HG03175 (cell line): ENCODE results near the gene TRIM7.
"Not testable (repeated sequence)": the region's sequence is repeated elsewhere in the genome, so short reads cannot be mapped to it uniquely, and the experiment has no call there.

ENCODE experiments used
- ATAC-seq: cut with Tn5 transposase; IDR thresholded peaks from one replicate; pipeline ENCODE4 v1.9.1; 2021; ENCODE audit warnings: mild to moderate bottlenecking, moderate library complexity; ENCODE audit not compliant: unreplicated experiment

TRIM7 gene

DNA sequence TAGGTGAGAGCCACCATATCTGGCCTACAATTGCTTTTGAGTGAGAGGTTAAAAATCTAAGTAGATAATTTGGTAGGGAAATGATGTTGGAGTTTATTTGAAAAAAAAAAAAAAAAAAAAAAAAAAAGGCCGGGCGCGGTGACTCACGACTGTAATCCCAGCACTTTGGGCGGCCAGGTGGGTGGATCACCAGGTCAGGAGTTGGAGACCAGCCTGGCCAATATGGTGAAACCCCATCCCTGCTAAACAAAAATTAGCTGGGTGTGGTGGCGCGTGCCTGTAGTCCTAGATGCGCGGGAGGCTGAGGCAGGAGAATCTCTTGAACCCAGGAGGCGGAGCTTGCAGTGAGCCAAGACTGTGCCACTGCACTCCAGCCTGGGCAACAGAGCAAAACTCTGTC, 9.3 kb upstream of the TRIM7 start:
- not testable (repeated sequence) for ATAC-seq

DNA sequence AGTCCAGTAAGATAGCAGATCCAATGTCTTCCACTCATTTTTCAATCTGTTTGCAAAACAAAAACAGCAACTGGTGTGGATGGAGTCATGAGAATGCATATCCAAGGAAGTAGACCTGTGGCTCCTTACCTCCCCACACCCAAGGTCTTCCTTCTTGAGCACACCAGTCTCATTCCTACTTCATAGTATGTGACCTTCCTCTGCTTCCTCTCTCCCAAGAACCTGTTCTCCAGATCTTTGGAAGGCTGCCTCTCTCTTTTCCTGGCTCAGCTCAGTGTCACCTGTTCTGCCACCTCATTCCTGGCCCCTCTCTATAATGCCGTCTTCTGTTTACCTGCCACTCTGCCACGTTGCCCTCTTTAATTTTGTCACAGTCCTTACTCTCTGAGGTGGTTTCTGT, 7.9 kb upstream of the TRIM7 start:
- ATAC-seq: no peak

- ATAC-seq: no peak
Measured at GRCh38 chr5:181212080-181212479, 7.1 kb upstream of the TRIM7 start.

DNA sequence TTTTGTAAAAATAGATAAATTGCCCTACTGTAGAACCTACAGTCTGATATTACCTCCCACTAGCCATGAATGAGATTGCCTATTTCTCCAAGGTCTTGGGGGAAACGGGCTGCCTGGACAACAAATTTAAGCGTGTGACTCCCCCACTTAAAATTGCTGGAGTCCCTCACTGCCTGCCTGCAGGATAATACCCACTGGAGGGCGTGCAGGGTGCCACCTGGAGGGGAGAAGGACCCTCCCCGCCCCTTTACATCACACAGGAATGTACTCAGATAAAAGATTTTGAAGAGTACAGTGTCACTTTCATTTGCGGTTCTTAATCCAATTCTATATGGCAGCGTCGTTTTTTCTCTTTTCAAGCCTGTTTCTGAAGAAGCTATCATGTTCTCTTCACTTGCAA, 6.2 kb upstream of the TRIM7 start:
- no peak for ATAC-seq

DNA sequence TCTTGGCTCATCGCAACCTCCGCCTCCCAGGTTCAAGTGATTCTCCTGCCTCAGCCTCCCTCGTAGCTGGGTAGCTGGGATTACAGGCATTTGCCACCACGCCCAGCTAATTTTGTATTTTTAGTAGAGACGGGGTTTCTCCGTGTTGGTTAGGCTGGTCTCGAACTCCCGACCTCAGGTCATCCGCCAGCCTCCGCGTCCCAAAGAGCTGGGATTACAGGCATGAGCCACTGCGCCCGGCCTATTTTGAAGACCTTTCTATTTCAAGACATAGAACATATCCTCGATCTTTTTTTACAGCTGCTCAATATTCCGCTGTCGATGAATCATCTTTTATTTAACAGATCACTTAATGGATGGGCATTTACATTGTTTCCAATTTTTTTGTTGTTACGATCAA, 5.7 kb upstream of the TRIM7 start:
- ATAC-seq: not testable (repeated sequence)

DNA sequence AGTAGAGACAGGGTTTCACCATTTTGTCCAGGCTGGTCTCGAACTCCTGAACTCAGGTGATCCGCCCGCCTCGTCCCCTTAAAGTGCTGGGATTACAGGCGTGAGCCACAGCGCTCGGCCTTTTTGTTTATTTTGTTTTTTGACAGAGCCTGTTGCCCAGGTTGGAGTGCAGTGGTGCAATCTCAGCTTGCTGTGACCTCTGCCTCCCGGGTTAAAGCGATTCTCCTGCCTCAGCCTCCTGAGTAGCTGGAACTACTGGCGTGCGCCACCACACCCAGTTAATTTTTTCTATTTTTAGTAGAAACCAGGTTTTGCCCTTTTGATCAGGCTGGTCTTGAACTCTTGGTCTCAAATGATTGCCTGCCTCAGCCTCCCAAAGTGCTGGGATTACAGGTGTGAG, 5.2 kb upstream of the TRIM7 start:
- not testable (repeated sequence) for ATAC-seq

GRCh38 chr5:181209006-181209405, 4.0 kb upstream of the TRIM7 start:
- ATAC-seq: not testable (repeated sequence)

GRCh38 chr5:181207960-181208253, 2.9 kb upstream of the TRIM7 start:
- ATAC-seq: no peak

- ATAC-seq: peak; percentile 24
Measured at GRCh38 chr5:181207214-181207959, 2.4 kb upstream of the TRIM7 start.

- no peak for ATAC-seq
Measured at GRCh38 chr5:181205761-181206649, 1.0 kb upstream of the TRIM7 start.

DNA sequence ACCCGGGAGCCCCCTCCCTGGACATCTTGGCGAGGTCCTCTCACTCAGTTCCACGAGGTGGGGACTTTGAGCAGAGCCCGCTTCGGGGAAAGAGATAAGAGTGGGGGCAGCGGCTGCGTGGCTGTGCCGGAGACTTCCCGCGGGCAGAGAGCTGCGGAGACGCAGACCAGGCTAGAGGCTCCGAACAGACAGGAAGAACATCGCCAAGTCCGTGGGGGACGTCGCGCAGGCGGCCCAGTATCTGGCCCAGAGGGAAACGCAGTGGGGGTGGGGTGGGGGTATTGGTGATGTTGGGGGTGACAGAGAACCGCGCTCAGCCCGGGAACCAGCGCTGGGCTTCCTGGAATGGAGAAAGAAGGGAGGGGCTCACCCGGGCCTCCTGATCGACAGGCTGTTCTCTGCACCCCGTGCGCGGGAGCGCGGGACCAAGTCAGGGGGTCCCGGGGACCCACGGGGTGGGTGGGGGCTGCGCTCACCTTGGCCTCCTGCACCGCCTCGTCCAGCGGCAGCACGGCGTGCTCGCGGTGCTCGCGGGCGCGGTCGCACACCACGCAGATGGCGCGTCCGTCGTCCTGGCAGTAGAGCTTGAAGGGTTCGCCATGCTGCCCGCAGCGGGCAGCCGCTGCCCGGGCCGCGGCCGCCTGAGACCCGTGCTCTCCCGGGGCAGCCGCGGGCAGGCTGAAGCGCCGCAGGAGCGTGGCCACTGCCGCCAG, 727 bp downstream of the TRIM7 start:
- no peak for ATAC-seq

- ATAC-seq: no peak
Measured at GRCh38 chr5:181203777-181204112, 1.3 kb downstream of the TRIM7 start.

DNA sequence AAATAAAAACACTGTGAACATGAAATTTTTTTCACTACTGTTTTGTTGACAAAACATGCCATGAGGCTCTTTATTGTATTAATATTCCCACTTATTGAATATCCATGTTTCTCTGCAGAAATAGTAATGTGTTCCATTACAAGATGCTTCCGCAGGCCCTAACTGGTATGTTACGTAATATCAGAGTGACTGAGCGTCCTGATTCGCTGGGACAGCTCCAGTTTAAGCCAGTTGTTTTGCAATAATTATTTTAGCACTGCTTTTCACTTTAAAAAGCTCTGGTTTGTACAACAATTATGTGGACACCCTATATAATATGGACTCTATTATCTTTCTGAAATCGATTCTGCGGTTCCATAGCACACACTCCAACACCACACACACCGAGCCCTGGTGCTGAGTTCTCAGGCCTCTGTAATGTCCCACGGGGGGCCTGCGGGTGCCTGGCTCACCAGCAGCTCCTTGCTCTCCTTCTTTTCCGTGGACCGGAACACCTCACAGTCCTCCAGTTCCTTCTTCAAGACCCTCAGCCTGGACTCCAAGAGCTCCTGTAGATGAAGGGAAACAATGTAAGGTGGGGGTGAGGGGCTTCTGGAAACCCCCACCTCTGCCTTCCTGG, 1.8 kb downstream of the TRIM7 start:
- ATAC-seq: no peak

DNA sequence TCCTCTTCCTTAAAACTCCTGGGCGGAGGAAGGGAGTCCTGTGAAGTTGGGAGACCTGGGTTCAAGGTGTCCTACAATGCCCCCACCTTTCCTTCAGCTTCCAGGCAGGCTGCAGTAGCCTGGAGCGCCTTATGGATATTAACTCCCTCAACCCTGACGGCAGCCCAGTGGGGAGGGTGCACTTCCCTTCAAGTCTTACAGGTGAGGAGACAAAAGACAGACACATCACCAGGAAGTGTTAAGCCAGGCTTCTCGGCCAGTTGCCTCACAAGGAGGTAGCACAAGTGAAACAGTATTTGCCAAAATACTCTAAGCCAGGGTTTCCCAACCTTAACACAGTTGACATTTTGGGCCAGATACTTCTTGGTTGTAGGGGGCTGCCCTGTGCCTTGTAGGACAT, 4.2 kb downstream of the TRIM7 start:
- no peak for ATAC-seq

GRCh38 chr5:181199881-181200638, 4.9 kb downstream of the TRIM7 start:
- ATAC-seq: no peak

- peak; percentile 82 for ATAC-seq
Measured at GRCh38 chr5:181198905-181199519, 6.0 kb downstream of the TRIM7 start.

GRCh38 chr5:181198106-181198685, 6.8 kb downstream of the TRIM7 start:
- no peak for ATAC-seq

GRCh38 chr5:181197326-181197951, 7.6 kb downstream of the TRIM7 start:
- no peak for ATAC-seq

DNA sequence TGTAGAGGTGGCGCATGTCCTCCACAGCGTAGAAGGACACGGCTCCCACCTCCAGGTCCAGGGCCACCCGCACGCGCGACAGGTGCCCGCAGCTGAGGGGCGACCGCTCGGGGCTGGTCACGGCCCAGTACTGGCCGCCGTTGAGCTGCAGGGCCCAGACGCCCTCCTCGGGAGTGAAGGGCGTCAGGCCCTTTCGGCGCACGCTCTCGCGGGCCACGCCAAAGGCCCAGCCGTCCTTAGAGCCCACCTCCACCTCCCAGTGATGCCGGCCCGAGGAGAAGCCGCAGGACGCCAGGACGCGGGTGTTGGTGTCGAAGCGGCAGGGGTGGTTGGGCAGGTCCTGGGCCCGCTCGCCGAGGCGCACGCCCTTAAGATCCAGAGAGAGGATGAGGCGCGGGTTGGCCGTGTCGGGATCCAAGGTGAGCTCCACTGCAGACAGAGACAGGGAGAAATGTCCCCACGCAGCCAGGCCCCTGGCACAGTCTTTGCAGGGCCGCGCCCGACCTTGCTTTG, 9.7 kb downstream of the TRIM7 start:
- ATAC-seq: no peak
